PC-3 (cell line): ENCODE measurements around the gene ZNF8. TPM values are rescaled to one million over a fixed set of nuclear protein-coding genes. Genes with fewer than 3 reads are reported as not detected.

ENCODE experiments used
- ATAC-seq: fragments of 200-7000 bp; cut with Tn5 transposase; 2 replicates; pipeline ENCODE4 v1.9.1; 2020; ENCODE audit warnings: mild to moderate bottlenecking, moderate library complexity
- BruUV-seq: library from RNA; stranded (reverse); fragments of 400-500 nt; replicated peaks from 2 replicates; lab custom pipeline; 2021; lab: Mats Ljungman, UMichigan
- CTCF ChIA-PET: fragments of 300-600 bp; sonication (Branson Sonifier 250); formaldehyde crosslinking; loops from one replicate; lab custom pipeline; 2022; ENCODE audit warnings: antibody characterized with exemption; lab: Charles Lee
- POLR2A ChIA-PET: fragments of 300-600 bp; sonication (Branson Sonifier 250); formaldehyde crosslinking; loops from one replicate; lab custom pipeline; 2022; ENCODE audit warnings: antibody characterized with exemption; ENCODE audit not compliant: unreplicated experiment; lab: Charles Lee
- DNase-seq: peaks from one replicate; pipeline ENCODE4 v3.0.0-alpha.2; 2015
- H2AFZ ChIP-seq: fragments of 300-600 bp; sonication (generic); 2 replicates; pipeline ENCODE4 v1.6.0; 2016; ENCODE audit warnings: antibody characterized with exemption, low read length
- H3F3A ChIP-seq: fragments of 300-600 bp; sonication (generic); one replicate; pipeline ENCODE4 v1.6.0; 2017; ENCODE audit warnings: antibody characterized with exemption, low read length, control low read depth, mild to moderate bottlenecking; ENCODE audit not compliant: unreplicated experiment
- H3K27ac ChIP-seq: fragments of 300-600 bp; sonication (generic); 2 replicates; pipeline ENCODE4 v1.5.1; 2016; ENCODE audit warnings: mild to moderate bottlenecking, low read length
- H3K27me3 ChIP-seq: fragments of 300-600 bp; sonication (generic); 2 replicates; pipeline ENCODE4 v1.6.1; 2016; ENCODE audit warnings: low read length, mixed read lengths
- H3K36me3 ChIP-seq: fragments of 300-600 bp; sonication (generic); 2 replicates; pipeline ENCODE4 v1.6.1; 2016; ENCODE audit warnings: low read depth, mixed run types, low read length, mixed read lengths
- H3K4me1 ChIP-seq: fragments of 300-600 bp; sonication (generic); 2 replicates; pipeline ENCODE4 v1.5.1; 2016; ENCODE audit warnings: low read length; ENCODE audit not compliant: insufficient read depth
- H3K4me2 ChIP-seq: fragments of 300-600 bp; sonication (generic); 2 replicates; pipeline ENCODE4 v1.6.0; 2016; ENCODE audit warnings: low read length
- H3K4me3 ChIP-seq: fragments of 300-600 bp; sonication (generic); 2 replicates; pipeline ENCODE4 v1.5.1; 2016; ENCODE audit warnings: mild to moderate bottlenecking, low read length, mixed read lengths
- H3K79me2 ChIP-seq: fragments of 300-600 bp; sonication (generic); 2 replicates; pipeline ENCODE4 v1.6.1; 2017; ENCODE audit warnings: low read length, mixed read lengths
- H3K9ac ChIP-seq: fragments of 300-600 bp; sonication (generic); 2 replicates; pipeline ENCODE4 v1.6.0; 2016; ENCODE audit warnings: mild to moderate bottlenecking, low read length
- H3K9me2 ChIP-seq: fragments of 300-600 bp; sonication (generic); replicated peaks from 2 replicates; pipeline ENCODE4 v1.6.1; 2016; ENCODE audit warnings: mixed run types, low read length, mixed read lengths
- H3K9me3 ChIP-seq: fragments of 300-600 bp; sonication (generic); 2 replicates; pipeline ENCODE4 v1.6.1; 2016; ENCODE audit warnings: low read length, mixed read lengths
- H4K20me1 ChIP-seq: fragments of 300-600 bp; sonication (generic); 2 replicates; pipeline ENCODE4 v1.6.1; 2016; ENCODE audit warnings: low read length, mixed read lengths
- CTCF ChIP-seq: fragments of 300-600 bp; sonication (generic); conservative IDR thresholded peaks from 2 replicates; pipeline ENCODE4 v1.5.1; 2017; ENCODE audit warnings: antibody characterized with exemption, low read depth, mild to moderate bottlenecking, low read length
- EZH2 ChIP-seq: fragments of 300-600 bp; sonication (generic); IDR thresholded peaks from one replicate; pipeline ENCODE4 v1.6.1; 2017; ENCODE audit warnings: antibody characterized with exemption, mild to moderate bottlenecking, low read length; ENCODE audit not compliant: unreplicated experiment
- EZH2phosphoT487 ChIP-seq: fragments of 300-600 bp; sonication (generic); IDR thresholded peaks from 2 replicates; pipeline ENCODE4 v1.6.1; 2018; ENCODE audit warnings: mild to moderate bottlenecking, antibody characterized with exemption, low read length, borderline replicate concordance
- intact Hi-C: fragments of 100-400 bp; cut with micrococcal nuclease; formaldehyde crosslinking; loops from 2 replicates; pipeline ENCODE4 v1.9.0; 2023
- total RNA-seq: library from RNA; depleted of rRNA; stranded (reverse); fragments of >200 nt; gene quantifications from 2 replicates; pipeline ENCODE4 v1.2.3, GENCODE V29; 2014

ZNF8 gene
- total RNA-seq, 1 experiment from 2014 or later = 7.3 TPM

GRCh38 chr19:58318297-58318696 is 39.5 kb downstream of the ZNF8 start:
- Histone ChIP-seq H3K36me3 (peaks cover 27% of the 10 kb centered on the region), H4K20me1 (no peaks in the 10 kb centered on the region), H3K4me3 (no peak overlapping the region), H3K4me1 (no peaks in the 10 kb centered on the region), H3K79me2 (peaks cover 8% of the 10 kb centered on the region), H3K9ac (no peak overlapping the region), H3K9me2 (no peaks in the 10 kb centered on the region), H3K4me2 (no peak overlapping the region), H3K27me3 (no peaks in the 10 kb centered on the region), H2AFZ (no peak overlapping the region), H3F3A (no peaks in the 10 kb centered on the region), H3K27ac (no peak overlapping the region), H3K9me3 (no peaks in the 10 kb centered on the region)
- TF ChIP-seq EZH2 = no peak
- no peak for TF ChIP-seq CTCF
- no peak for TF ChIP-seq EZH2phosphoT487
- BruUV-seq = no TSS peak
- no peak for DNase-seq
- intact Hi-C loops = no loop called here
- CTCF ChIA-PET = no interaction called here
- no peak for ATAC-seq
- POLR2A ChIA-PET = no interaction called here

GRCh38 chr19:58319241-58319640 is 40.5 kb downstream of the ZNF8 start:
- Histone ChIP-seq H4K20me1 (no peaks in the 10 kb centered on the region), H3K9ac (no peak overlapping the region), H3K36me3 (peaks cover 19% of the 10 kb centered on the region), H2AFZ (no peak overlapping the region), H3K4me1 (no peaks in the 10 kb centered on the region), H3K4me2 (no peak overlapping the region), H3K79me2 (peaks cover 13% of the 10 kb centered on the region), H3K9me2 (no peaks in the 10 kb centered on the region), H3F3A (no peaks in the 10 kb centered on the region), H3K27me3 (no peaks in the 10 kb centered on the region), H3K4me3 (no peak overlapping the region), H3K9me3 (no peaks in the 10 kb centered on the region), H3K27ac (no peak overlapping the region)
- DNase-seq (no peak), ATAC-seq (no peak)
- ChIA-PET CTCF (no interaction called here), POLR2A (no interaction called here)
- no TSS peak for BruUV-seq
- TF ChIP-seq CTCF = no peak
- TF ChIP-seq EZH2phosphoT487 = no peak
- TF ChIP-seq EZH2 = no peak
- intact Hi-C loops = no loop called here

GRCh38 chr19:58325311-58326022 is 46.7 kb downstream of the ZNF8 start:
- ATAC-seq = peak; percentile 7; the same call in 1 of the 2 replicates
- no TSS peak for BruUV-seq

More at GRCh38 chr19:58325311-58326022, 46.7 kb downstream of the ZNF8 start:
- intact Hi-C loops = loop anchor here (1.0 to 5.0 kb wide), 3 partner anchors 20 to 143 kb away; partner anchors contain the start of genes ERVK3-1 and ZNF274
- Histone ChIP-seq H3K4me3 (peak overlapping the region; percentile 94), H3F3A (no peaks in the 10 kb centered on the region), H3K27me3 (no peaks in the 10 kb centered on the region), H3K27ac (peak overlapping the region; percentile 5; the same call in 1 of the 2 replicates), H3K4me2 (peak overlapping the region; percentile 94), H3K9me2 (no peaks in the 10 kb centered on the region), H3K4me1 (peaks cover 22% of the 10 kb centered on the region), H3K9me3 (no peaks in the 10 kb centered on the region), H4K20me1 (peaks cover 5% of the 10 kb centered on the region; the same call in 1 of the 2 replicates), H2AFZ (no peak overlapping the region), H3K36me3 (0 out of 2 replicates have a peak, but pooled peaks cover 5% of the 10 kb centered on the region), H3K79me2 (peaks cover 59% of the 10 kb centered on the region), H3K9ac (peak overlapping the region; percentile 87; the same call in 1 of the 2 replicates)
- POLR2A ChIA-PET = interaction anchor here (0.6 to 0.9 kb wide), 2 partner anchors 20 to 37 kb away, joined by 3 read pairs; partner anchors contain the start of genes ERVK3-1 and ZNF497
- TF ChIP-seq EZH2 = no peak
- TF ChIP-seq EZH2phosphoT487 = no peak
- TF ChIP-seq CTCF = no peak
- peak; percentile 75 for DNase-seq
- CTCF ChIA-PET = interaction anchor here (0.6 kb wide), 1 partner anchor 1079 kb away, joined by 4 read pairs; no protein-coding TSS in a partner anchor
